ENCODE data around the gene KCNJ1. TPM values are rescaled to one million over a fixed set of nuclear protein-coding genes. Genes with fewer than 3 reads are reported as not detected.

The KCNJ1 gene
- total and polyA plus RNA-seq, 8 donors = 0.09 to 0.83 (median 0.38) TPM; not detected in 2

- Histone ChIP-seq H3K27ac (peak overlapping the region in 1 of 2 donors; percentile 34), H3K9me3 (no peaks in the 10 kb centered on the region), H3K4me3 (peak overlapping the region in 1 of 2 donors; percentile 16), H3K4me1 (peaks cover 0 to 38% of the 10 kb centered on the region in 2 donors), H3K27me3 (no peaks in the 10 kb centered on the region), H3K36me3 (no peaks in the 10 kb centered on the region)
- DNase-seq (peak; percentile 78 to 88 (median 82)), ATAC-seq (peak; percentile 97)
- TF ChIP-seq CTCF (IDR thresholded peaks at IDR 0.05) = peak; percentile 75 to 89
- intact Hi-C loops (cut with DNase I) = loop anchor here in 1 of 2 donors (5.0 kb wide), 1 partner anchor 659 kb away; no protein-coding TSS in a partner anchor
Observed at GRCh38 chr11:128831174-128832120, 35.6 kb downstream of the KCNJ1 start.

GRCh38 chr11:128830290-128831173 is 36.6 kb downstream of the KCNJ1 start:
- Histone ChIP-seq H3K4me3 (peak overlapping the region in 1 of 2 donors; percentile 16), H3K36me3 (no peaks in the 10 kb centered on the region), H3K9me3 (no peaks in the 10 kb centered on the region), H3K27me3 (no peaks in the 10 kb centered on the region), H3K4me1 (peaks cover 0 to 31% of the 10 kb centered on the region in 2 donors), H3K27ac (peak overlapping the region in 1 of 2 donors; percentile 34)
- no peak for TF ChIP-seq CTCF (IDR thresholded peaks at IDR 0.05)
- intact Hi-C loops (cut with DNase I) = loop anchor here in 1 of 2 donors (5.0 kb wide), 1 partner anchor 658 kb away; no protein-coding TSS in a partner anchor
- peak; percentile 48 for ATAC-seq
- DNase-seq = no peak

GRCh38 chr11:128828350-128828749 is 38.7 kb downstream of the KCNJ1 start:
- Histone ChIP-seq H3K27me3 (peaks cover 0 to 16% of the 10 kb centered on the region in 2 donors), H3K4me3 (no peak overlapping the region), H3K36me3 (peaks cover 0 to 1% of the 10 kb centered on the region in 2 donors), H3K27ac (peak overlapping the region in 1 of 2 donors; percentile 3), H3K4me1 (peaks cover 0 to 23% of the 10 kb centered on the region in 2 donors), H3K9me3 (no peaks in the 10 kb centered on the region)
- DNase-seq = no peak
- no peak for ATAC-seq
- TF ChIP-seq CTCF (IDR thresholded peaks at IDR 0.05) = no peak
- intact Hi-C loops (cut with DNase I) = no loop called here

GRCh38 chr11:128827191-128827893 is 39.8 kb downstream of the KCNJ1 start:
- Histone ChIP-seq H3K4me3 (no peak overlapping the region), H3K36me3 (peaks cover 0 to 6% of the 10 kb centered on the region in 2 donors), H3K9me3 (no peaks in the 10 kb centered on the region), H3K4me1 (peaks cover 0 to 23% of the 10 kb centered on the region in 2 donors), H3K27me3 (peaks cover 0 to 16% of the 10 kb centered on the region in 2 donors), H3K27ac (peak overlapping the region in 1 of 2 donors; percentile 53)
- ATAC-seq (no peak), DNase-seq (no peak)
- TF ChIP-seq CTCF (IDR thresholded peaks at IDR 0.05) = no peak
- intact Hi-C loops (cut with DNase I) = no loop called here

All from left lung (tissue), 10 donors.